RWPE1 (cell line): Measurements from ENCODE around the gene SOX5.
"Not testable (repeated sequence)": the region's sequence is repeated elsewhere in the genome, so short reads cannot be mapped to it uniquely, and the experiment has no call there.

Experiments
- CTCF ChIA-PET: fragments of 350-600 bp; sonication (Branson Sonifier 250); formaldehyde crosslinking; extraction: SDS; loops from one replicate; lab custom pipeline; 2021; lab: Yijun Ruan, JAX
- POLR2A ChIA-PET: fragments of 400-600 bp; formaldehyde crosslinking; extraction: SDS; loops from one replicate; lab custom pipeline; 2020; ENCODE audit warnings: antibody characterized with exemption; ENCODE audit not compliant: low non-redundant PET; lab: Yijun Ruan, JAX
- DNase-seq: peaks from one replicate; pipeline ENCODE4 v3.0.0; 2012; ENCODE audit warnings: low spot score
- H3K27ac ChIP-seq: fragments of 450-650 bp; 2 replicates; pipeline ENCODE4 v1.5.1; 2017
- CTCF ChIP-seq: fragments of 450-650 bp; conservative IDR thresholded peaks from 2 replicates; pipeline ENCODE4 v1.5.1; 2017; ENCODE audit warnings: low read depth, mild to moderate bottlenecking

SOX5 gene

DNA sequence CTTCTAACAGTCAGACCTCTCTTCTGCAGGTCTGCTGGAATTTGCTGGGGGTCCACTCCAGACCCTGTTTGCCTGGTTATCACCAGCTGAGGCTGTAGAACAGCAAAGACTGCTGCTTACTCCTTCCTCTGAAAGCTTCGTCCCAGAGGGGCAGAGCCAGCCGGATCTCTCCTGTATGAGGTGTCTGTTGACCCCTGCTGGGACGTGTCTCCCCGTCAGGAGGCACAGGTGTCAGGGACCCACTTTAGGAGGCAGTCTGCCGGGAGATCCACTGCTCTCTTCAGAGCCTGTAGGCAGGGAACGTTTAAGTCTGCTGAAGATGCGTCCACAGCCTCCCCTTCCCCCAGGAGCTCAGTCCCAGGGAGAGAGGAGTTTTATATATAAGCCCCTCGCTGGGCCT is 125.1 kb downstream of the SOX5 start:
- no peak for TF ChIP-seq CTCF
- ChIA-PET CTCF (interaction anchor here (0.6 kb wide), 1 partner anchor 23 kb away, joined by 3 read pairs; no protein-coding TSS in a partner anchor), POLR2A (no interaction called here)
- no peak overlapping the region for H3K27ac ChIP-seq
- DNase-seq = no peak

DNA sequence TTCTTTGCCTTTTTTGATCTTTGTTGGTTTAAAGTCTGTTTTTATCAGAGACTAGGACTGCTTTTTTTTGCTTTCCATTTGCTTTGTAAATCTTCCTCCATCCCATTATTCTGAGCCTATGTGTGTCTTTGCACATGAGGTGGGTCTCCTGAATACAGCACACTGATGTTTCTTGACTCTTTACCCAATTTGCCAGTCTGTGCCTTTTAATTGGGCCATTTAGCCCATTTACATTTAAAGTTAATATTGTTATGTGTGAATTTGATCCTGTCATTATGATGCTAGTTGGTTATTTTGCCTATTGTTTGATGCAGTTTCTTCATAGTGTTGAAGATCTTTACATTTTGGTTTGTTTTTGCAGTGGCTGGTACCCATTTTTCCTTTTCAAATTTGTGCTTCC is 126.6 kb downstream of the SOX5 start:
- DNase-seq, CTCF ChIA-PET, H3K27ac ChIP-seq, POLR2A ChIA-PET: not testable (repeated sequence)

- CTCF ChIA-PET = no interaction called here
- no peak overlapping the region for H3K27ac ChIP-seq
- no peak for DNase-seq
- no peak for TF ChIP-seq CTCF
- POLR2A ChIA-PET = no interaction called here
Measured at GRCh38 chr12:23817345-23817744, 132.1 kb downstream of the SOX5 start.

GRCh38 chr12:23816394-23816851 is 133.0 kb downstream of the SOX5 start:
- H3K27ac ChIP-seq = no peak overlapping the region
- CTCF ChIA-PET = no interaction called here
- POLR2A ChIA-PET = no interaction called here
- no peak for TF ChIP-seq CTCF
- no peak for DNase-seq

DNA sequence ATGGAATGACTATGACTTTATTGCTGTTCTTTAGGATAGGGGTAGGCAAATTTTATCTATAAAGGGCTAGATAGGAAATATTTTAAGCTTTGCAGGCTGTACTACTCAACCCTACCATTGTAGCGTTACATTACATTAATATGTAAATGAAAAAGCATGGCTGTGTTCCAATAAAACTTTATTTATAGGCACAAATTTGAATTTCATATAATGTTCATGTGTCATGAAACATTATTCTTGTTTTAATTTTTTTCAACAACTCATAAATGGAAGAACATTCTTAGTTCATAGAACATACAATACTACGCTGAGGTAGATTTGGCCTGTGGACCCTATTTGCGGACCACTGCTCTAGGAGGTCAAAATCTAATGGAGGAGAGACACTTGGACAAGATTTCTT is 133.7 kb downstream of the SOX5 start:
- CTCF ChIA-PET = no interaction called here
- POLR2A ChIA-PET = no interaction called here
- no peak for TF ChIP-seq CTCF
- H3K27ac ChIP-seq = no peak overlapping the region
- no peak for DNase-seq

DNA sequence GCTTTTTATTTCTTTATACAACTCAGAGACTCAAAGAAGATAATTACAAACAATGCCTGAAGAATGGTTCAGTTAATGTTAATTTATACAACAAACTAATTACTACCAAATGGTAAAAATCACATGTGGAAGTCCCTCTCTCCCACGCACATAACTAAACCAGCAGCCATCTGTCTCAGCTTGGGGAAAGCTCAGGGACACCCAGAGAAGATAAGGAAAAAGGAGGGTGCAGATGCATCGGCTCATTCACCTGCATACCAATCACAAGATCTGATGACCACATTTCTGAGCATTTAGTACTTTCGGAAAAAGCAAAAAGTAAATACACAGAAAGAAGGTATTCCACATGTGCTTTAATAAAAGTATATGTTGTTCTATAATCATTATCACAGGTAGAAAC is 136.3 kb downstream of the SOX5 start:
- H3K27ac ChIP-seq = no peak overlapping the region
- ChIA-PET CTCF (interaction anchor here (0.8 kb wide), 1 partner anchor 1750 kb away, joined by 6 read pairs; no protein-coding TSS in a partner anchor), POLR2A (no interaction called here)

More for the DNA sequence above, 136.3 kb downstream of the SOX5 start:
- DNase-seq = no peak
- TF ChIP-seq CTCF = no peak
